Tibial artery (tissue), 4 donors: ENCODE data around the gene SEMA6A.

Source experiments
- DNase-seq, 2 donors: peaks; one replicate each; pipeline ENCODE4 v3.0.0-alpha.2; 2019
- H3K27ac ChIP-seq, 2 donors: fragments of 200-600 bp; sonication (generic) in 1 of 2; 1 replicate in 1 of 2; 2 replicates in 1 of 2; pipeline ENCODE4 v1.5.1; 2018 to 2019; ENCODE audit warnings: mild to moderate bottlenecking in 1 of 2
- H3K27me3 ChIP-seq, 2 donors: fragments of 200-600 bp; sonication (generic) in 1 of 2; one replicate each; pipeline versions ENCODE4 v1.5.1 to v1.6.0; 2016 to 2019
- H3K36me3 ChIP-seq, 3 donors: fragments of 200-600 bp; sonication (generic) in 2 of 3; one replicate each; pipeline ENCODE4 v1.5.1; 2016 to 2019; ENCODE audit warnings: mild to moderate bottlenecking in 2 of 3
- H3K4me1 ChIP-seq, 4 donors: fragments of 200-600 bp; sonication (generic) in 2 of 4; 1 replicate in 3 of 4; 2 replicates in 1 of 4; pipeline ENCODE4 v1.5.1; 2016 to 2019
- H3K4me3 ChIP-seq, 2 donors: fragments of 200-600 bp; sonication (generic) in 1 of 2; 1 replicate in 1 of 2; 2 replicates in 1 of 2; pipeline ENCODE4 v1.5.1; 2018 to 2019; ENCODE audit warnings: mild to moderate bottlenecking in 2 of 2
- H3K9me3 ChIP-seq, 3 donors: fragments of 200-600 bp; sonication (generic) in 1 of 3; one replicate each; pipeline ENCODE4 v1.5.1; 2016 to 2019
- CTCF ChIP-seq, 2 experiments: fragments of 200-600 bp in 1 of 2; fragments of 450-650 bp in 1 of 2; IDR thresholded peaks; one replicate each; pipeline ENCODE4 v1.5.1; 2017 to 2019; ENCODE audit warnings: antibody characterized with exemption in 2 of 2, mild to moderate bottlenecking in 1 of 2, moderate library complexity in 1 of 2
- intact Hi-C: fragments of 100-400 bp; cut with DNase I; formaldehyde crosslinking; loops from one replicate; pipeline ENCODE4 v1.15.0; 2023; ENCODE audit warnings: low total_unique reads

Gene SEMA6A

DNA sequence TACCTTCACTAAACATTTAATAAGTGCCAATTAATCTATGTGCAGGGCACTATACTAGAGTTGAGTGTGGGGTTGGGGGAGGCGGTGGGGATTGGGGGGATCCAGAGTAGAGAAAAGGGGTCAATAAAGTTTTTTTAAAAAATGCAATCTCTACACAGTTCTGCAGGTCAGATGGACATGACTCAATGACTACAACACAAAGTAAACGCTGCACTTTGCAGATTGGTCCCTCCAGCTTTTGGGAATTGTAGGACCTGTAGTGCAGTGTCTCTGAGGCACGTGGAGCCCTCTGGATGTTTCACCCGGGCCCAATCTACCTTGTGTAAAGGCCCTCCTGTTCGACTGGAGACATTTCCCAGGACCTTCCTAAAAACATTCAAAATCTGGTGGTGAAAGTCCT lies 43.5 kb downstream of the SEMA6A start:
- Histone ChIP-seq H3K27ac (no peak overlapping the region), H3K4me1 (peaks cover 0 to 3% (median 0%) of the 10 kb centered on the region in 4 donors), H3K9me3 (no peaks in the 10 kb centered on the region), H3K4me3 (no peak overlapping the region), H3K36me3 (no peaks in the 10 kb centered on the region), H3K27me3 (no peaks in the 10 kb centered on the region)
- intact Hi-C loops = no loop called here
- TF ChIP-seq CTCF (IDR thresholded peaks at IDR 0.05) = no peak
- no peak for DNase-seq

GRCh38 chr5:116530276-116530675 lies 44.3 kb downstream of the SEMA6A start:
- no peaks in the 10 kb centered on the region for H3K4me1 ChIP-seq
- no peak for DNase-seq
- no peak overlapping the region for H3K27ac ChIP-seq
- intact Hi-C loops = no loop called here
- H3K27me3 ChIP-seq = no peaks in the 10 kb centered on the region
- TF ChIP-seq CTCF (IDR thresholded peaks at IDR 0.05) = no peak
- no peaks in the 10 kb centered on the region for H3K36me3 ChIP-seq
- H3K9me3 ChIP-seq = no peaks in the 10 kb centered on the region
- H3K4me3 ChIP-seq = no peak overlapping the region

GRCh38 chr5:116529615-116530014 lies 45.0 kb downstream of the SEMA6A start:
- Histone ChIP-seq H3K4me3 (no peak overlapping the region), H3K9me3 (no peaks in the 10 kb centered on the region), H3K27me3 (no peaks in the 10 kb centered on the region), H3K27ac (no peak overlapping the region), H3K36me3 (no peaks in the 10 kb centered on the region), H3K4me1 (no peaks in the 10 kb centered on the region)
- intact Hi-C loops = no loop called here
- TF ChIP-seq CTCF (IDR thresholded peaks at IDR 0.05) = no peak
- DNase-seq = no peak

DNA sequence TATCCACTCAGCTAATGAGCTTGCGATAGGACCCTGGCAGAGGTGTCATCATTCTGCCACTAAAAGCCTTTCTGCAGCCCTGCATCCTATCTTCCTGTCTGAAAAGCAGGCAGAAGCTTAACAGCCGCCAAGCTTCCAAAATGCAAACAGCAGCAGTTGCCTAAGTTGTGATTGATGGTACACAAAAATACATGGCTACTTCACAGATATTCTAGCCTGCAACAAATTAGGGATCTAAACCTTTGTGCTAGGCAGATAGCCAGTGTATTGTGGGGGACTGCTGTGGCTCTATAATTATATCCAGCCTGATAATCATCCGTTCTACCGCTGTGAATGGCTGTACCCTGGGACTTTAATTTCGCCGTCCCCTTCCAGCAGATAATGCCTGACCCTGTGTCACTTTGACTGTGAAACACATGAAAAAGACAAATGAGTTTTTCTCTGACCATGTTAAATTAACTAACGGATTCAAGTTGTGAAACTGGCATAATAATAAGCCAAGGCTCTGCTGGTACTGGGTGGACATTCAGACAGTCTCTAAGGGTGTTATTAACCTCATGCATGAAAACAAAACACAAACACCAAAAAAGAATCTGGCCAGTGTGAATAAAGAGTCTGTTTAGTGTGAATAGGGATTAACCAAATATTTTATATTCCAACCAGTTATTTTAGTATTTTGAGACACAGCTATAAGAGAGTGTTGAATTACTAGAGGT lies 45.9 kb downstream of the SEMA6A start:
- DNase-seq = no peak
- no peak overlapping the region for H3K4me3 ChIP-seq
- no peaks in the 10 kb centered on the region for H3K27me3 ChIP-seq
- no peak overlapping the region for H3K27ac ChIP-seq
- intact Hi-C loops = no loop called here
- H3K36me3 ChIP-seq = no peaks in the 10 kb centered on the region
- no peaks in the 10 kb centered on the region for H3K4me1 ChIP-seq
- no peaks in the 10 kb centered on the region for H3K9me3 ChIP-seq
- TF ChIP-seq CTCF (IDR thresholded peaks at IDR 0.05) = no peak

DNA sequence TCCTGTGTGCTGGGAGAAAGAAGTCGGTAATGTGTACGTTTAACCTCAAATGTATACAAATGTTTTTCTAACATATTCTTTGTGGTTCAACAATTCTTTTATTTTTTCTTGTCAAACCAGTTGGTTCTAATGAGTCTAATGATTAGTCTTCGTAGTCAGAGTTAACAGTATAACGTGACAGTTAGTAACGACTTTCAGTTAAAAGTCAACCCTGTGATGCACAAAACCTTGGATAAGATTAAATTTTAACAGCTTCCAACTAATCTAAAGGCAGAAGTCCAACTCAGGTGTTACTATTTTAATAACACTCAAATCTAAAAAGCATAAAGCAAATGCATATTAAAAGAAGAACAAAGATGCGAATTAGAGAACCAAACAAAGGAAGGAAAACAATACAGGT lies 47.0 kb downstream of the SEMA6A start:
- intact Hi-C loops = no loop called here
- Histone ChIP-seq H3K27ac (no peak overlapping the region), H3K4me1 (no peaks in the 10 kb centered on the region), H3K4me3 (no peak overlapping the region), H3K36me3 (no peaks in the 10 kb centered on the region), H3K9me3 (no peaks in the 10 kb centered on the region), H3K27me3 (no peaks in the 10 kb centered on the region)
- DNase-seq = no peak
- no peak for TF ChIP-seq CTCF (IDR thresholded peaks at IDR 0.05)

- Histone ChIP-seq H3K4me1 (no peaks in the 10 kb centered on the region), H3K9me3 (no peaks in the 10 kb centered on the region), H3K27me3 (no peaks in the 10 kb centered on the region), H3K4me3 (no peak overlapping the region), H3K36me3 (no peaks in the 10 kb centered on the region), H3K27ac (no peak overlapping the region)
- no peak for DNase-seq
- intact Hi-C loops = no loop called here
- no peak for TF ChIP-seq CTCF (IDR thresholded peaks at IDR 0.05)
Measured at GRCh38 chr5:116525674-116526073, 48.9 kb downstream of the SEMA6A start.
